ENCODE data around the gene VDR.

Gene VDR

DNA sequence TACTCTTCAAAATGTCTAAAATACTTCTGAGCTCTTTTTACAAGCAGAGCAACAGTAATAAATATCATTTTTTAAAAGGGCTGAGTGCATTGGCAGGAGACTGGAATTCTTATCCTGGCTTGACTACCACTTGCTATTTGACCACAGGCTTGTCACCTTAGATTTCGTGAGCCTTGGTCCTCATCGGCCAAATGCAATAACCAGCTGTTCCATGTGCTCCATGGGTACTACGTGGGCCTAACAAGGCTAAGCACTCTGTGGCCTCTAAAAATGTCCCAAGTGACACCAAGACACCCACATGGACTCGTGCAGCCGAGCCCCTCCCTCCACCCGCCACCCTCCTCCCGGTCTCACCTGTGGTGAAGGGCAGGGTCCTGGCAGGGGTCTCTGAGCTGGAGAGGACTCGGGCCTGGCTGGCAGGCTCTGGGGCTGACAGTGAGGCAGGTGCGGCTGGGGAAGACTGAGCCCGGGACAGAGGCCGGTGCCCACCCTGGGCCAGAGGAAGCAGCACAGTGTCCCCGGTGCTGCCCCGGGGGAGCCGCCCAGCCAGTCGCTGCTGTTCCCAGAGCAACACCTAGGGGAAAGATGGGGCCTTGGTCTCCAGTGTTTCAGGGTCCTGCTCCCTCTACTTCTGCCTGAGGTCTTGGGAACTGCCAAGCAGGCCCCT is 111.6 kb downstream of the VDR start:
- no peak for DNase-seq (ENCODE audit: low spot score)

DNA sequence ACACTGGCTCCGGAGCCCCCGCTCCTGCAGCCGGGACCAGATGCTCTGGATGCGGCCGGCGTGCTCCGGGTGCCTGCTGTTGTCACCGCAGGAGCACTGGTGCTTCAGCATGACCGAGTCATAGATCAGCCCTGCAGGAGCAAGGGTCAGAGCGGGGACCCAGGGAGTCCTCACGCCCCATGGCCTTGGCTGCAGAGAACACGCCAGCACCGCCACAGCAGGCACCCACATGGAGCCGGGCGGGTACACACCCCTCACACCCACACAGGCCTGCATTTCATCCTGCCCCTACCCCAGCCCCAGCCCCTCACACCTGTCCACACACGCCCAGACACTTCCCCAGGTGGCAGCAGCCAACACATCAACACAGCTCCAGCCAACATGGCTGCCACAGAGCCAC is 112.9 kb downstream of the VDR start:
- DNase-seq (ENCODE audit: low spot score) = no peak

Measured in CD4-positive, alpha-beta T cell treated with Interleukin-15 for 4 hours (primary cell).